Neural progenitor cell (in vitro differentiated cells): Measurements from ENCODE around the gene DRGX. TPM values are rescaled to one million over a fixed set of nuclear protein-coding genes. Genes with fewer than 3 reads are reported as not detected.

Experiments used
- DNase-seq: peaks from one replicate; pipeline ENCODE4 v3.0.0-alpha.2; 2016; ENCODE audit warnings: low spot score
- H2AFZ ChIP-seq: fragments of 200-600 bp; sonication (generic); replicated peaks from 2 replicates; pipeline ENCODE4 v1.6.1; 2016; ENCODE audit warnings: antibody characterized with exemption
- H3F3A ChIP-seq: fragments of 200-600 bp; sonication (generic); 2 replicates; pipeline ENCODE4 v1.6.1; 2016; ENCODE audit warnings: antibody characterized with exemption, low read depth
- H3K27ac ChIP-seq: fragments of 200-600 bp; sonication (generic); 2 replicates; pipeline ENCODE4 v1.5.1; 2016; ENCODE audit warnings: mild to moderate bottlenecking
- H3K27me3 ChIP-seq: fragments of 200-600 bp; sonication (generic); 2 replicates; pipeline ENCODE4 v1.6.1; 2016; ENCODE audit warnings: mild to moderate bottlenecking, moderate library complexity
- H3K36me3 ChIP-seq: fragments of 200-600 bp; sonication (generic); 2 replicates; pipeline ENCODE4 v1.5.1; 2016
- H3K4me1 ChIP-seq: fragments of 200-600 bp; sonication (generic); 2 replicates; pipeline ENCODE4 v1.6.1; 2016; ENCODE audit warnings: mixed run types
- H3K4me2 ChIP-seq: fragments of 200-600 bp; sonication (generic); 2 replicates; pipeline ENCODE4 v1.6.1; 2016
- H3K4me3 ChIP-seq: fragments of 200-600 bp; sonication (generic); 2 replicates; pipeline ENCODE4 v1.5.1; 2016
- H3K79me2 ChIP-seq: fragments of 200-600 bp; sonication (generic); 2 replicates; pipeline ENCODE4 v1.6.1; 2016; ENCODE audit warnings: low read depth
- H3K9ac ChIP-seq: fragments of 200-600 bp; sonication (generic); 2 replicates; pipeline ENCODE4 v1.6.1; 2016
- H3K9me3 ChIP-seq: fragments of 200-600 bp; sonication (generic); 2 replicates; pipeline ENCODE4 v1.5.1; 2016; ENCODE audit warnings: low read depth
- H4K20me1 ChIP-seq: fragments of 200-600 bp; sonication (generic); 2 replicates; pipeline ENCODE4 v1.6.1; 2016; ENCODE audit warnings: low read depth
- H3K27ac Mint-ChIP-seq: 3 replicates; pipeline ENCODE4 v1.8.0; 2021; ENCODE audit warnings: mixed read lengths
- H3K27me3 Mint-ChIP-seq: 2 replicates; pipeline ENCODE4 v1.8.0; 2022; ENCODE audit warnings: low read depth, mild to moderate bottlenecking, inconsistent platforms, moderate library complexity, mixed read lengths; ENCODE audit not compliant: insufficient read depth
- H3K36me3 Mint-ChIP-seq: 3 replicates; pipeline ENCODE4 v1.8.0; 2021; ENCODE audit warnings: mixed read lengths
- H3K4me1 Mint-ChIP-seq: 3 replicates; pipeline ENCODE4 v1.8.0; 2021; ENCODE audit warnings: mixed read lengths
- H3K4me3 Mint-ChIP-seq: 3 replicates; pipeline ENCODE4 v1.8.0; 2021; ENCODE audit warnings: mild to moderate bottlenecking, moderate library complexity, mixed read lengths
- H3K9me3 Mint-ChIP-seq: 3 replicates; pipeline ENCODE4 v1.8.0; 2020; ENCODE audit warnings: mixed read lengths
- EZH2 ChIP-seq: fragments of 200-600 bp; sonication (generic); IDR thresholded peaks from 2 replicates; pipeline ENCODE4 v1.6.1; 2017; ENCODE audit warnings: antibody characterized with exemption, mild to moderate bottlenecking, moderate library complexity
- EZH2phosphoT487 ChIP-seq: fragments of 200-600 bp; sonication (generic); IDR thresholded peaks from 2 replicates; pipeline ENCODE4 v1.6.1; 2017; ENCODE audit warnings: antibody characterized with exemption
- total RNA-seq: library from RNA; depleted of rRNA; stranded (reverse); fragments of >200 nt; gene quantifications from 2 replicates; pipeline ENCODE4 v1.2.3, GENCODE V29; 2015; ENCODE audit warnings: low replicate concordance
- TF ChIP-seq, protein P1 (sequence below): fragments of 200-600 bp; sonication (generic); IDR thresholded peaks from 2 replicates; pipeline ENCODE4 v1.5.1; 2017; ENCODE audit warnings: antibody characterized with exemption, mild to moderate bottlenecking

DRGX gene
- total RNA-seq, 1 donor from 2014 or later = not detected

DNA sequence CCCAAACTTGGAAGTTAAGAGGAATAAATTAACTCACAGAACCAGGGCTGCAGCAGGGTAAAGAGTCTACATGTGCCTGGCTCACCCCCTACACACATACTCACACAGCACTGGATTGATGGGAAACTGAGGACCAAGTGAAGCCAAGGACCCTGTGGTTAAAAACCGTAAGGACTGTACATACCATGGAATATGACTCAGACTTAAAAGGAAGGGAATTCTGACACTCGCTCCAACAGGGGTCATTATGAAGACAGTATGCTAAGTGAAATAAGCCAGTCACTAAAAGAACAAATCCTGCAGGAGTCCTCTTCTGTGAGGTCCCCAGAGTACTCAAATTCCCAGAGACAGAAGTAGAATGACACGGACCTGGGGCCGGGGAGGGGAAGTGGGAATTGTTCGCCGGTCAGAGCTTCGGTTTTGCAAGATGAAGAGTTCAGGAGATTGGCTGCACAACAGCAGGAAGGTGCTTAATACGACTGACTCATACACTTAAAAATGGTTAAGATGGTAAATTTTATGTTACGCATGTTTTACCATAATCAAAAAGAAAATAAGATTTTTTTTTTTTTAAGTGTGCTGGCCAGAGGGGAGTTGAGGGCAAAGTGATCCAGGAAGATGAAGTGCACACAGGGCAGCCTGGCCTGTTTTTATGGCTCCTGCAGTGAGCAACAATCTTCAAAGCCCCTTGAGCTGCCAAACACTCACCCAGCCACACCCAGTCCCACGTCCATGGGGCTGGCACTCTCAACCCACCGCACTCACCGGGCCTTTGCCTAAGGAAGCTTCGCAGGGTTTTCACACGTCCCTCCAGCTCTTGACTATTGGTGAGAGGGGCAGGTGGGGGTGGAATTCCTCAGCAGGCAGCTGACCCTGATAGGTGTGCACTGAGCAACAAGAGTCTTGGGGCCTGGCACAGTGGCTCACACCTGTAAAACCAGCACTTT, 26.4 kb downstream of the DRGX start:
- TF ChIP-seq, protein P1, sequence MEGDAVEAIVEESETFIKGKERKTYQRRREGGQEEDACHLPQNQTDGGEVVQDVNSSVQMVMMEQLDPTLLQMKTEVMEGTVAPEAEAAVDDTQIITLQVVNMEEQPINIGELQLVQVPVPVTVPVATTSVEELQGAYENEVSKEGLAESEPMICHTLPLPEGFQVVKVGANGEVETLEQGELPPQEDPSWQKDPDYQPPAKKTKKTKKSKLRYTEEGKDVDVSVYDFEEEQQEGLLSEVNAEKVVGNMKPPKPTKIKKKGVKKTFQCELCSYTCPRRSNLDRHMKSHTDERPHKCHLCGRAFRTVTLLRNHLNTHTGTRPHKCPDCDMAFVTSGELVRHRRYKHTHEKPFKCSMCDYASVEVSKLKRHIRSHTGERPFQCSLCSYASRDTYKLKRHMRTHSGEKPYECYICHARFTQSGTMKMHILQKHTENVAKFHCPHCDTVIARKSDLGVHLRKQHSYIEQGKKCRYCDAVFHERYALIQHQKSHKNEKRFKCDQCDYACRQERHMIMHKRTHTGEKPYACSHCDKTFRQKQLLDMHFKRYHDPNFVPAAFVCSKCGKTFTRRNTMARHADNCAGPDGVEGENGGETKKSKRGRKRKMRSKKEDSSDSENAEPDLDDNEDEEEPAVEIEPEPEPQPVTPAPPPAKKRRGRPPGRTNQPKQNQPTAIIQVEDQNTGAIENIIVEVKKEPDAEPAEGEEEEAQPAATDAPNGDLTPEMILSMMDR = no peak
- TF ChIP-seq EZH2 (no peak), EZH2phosphoT487 (no peak)
- H3K4me1 Mint-ChIP-seq = no peaks in the 10 kb centered on the region
- no peaks in the 10 kb centered on the region for H4K20me1 ChIP-seq
- H3K9me3 ChIP-seq = no peaks in the 10 kb centered on the region
- H3K4me3 ChIP-seq = no peak overlapping the region
- H3K27me3 ChIP-seq = no peaks in the 10 kb centered on the region
- no peaks in the 10 kb centered on the region for H3K9me3 Mint-ChIP-seq
- no peak overlapping the region for H3K4me3 Mint-ChIP-seq
- no peaks in the 10 kb centered on the region for H3K79me2 ChIP-seq
- no peaks in the 10 kb centered on the region for H3K36me3 ChIP-seq
- no peak for DNase-seq
- no peaks in the 10 kb centered on the region for H3F3A ChIP-seq
- no peaks in the 10 kb centered on the region for H3K4me1 ChIP-seq
- no peaks in the 10 kb centered on the region for H3K36me3 Mint-ChIP-seq
- no peak overlapping the region for H3K27ac ChIP-seq
- no peak overlapping the region for H2AFZ ChIP-seq
- peaks cover 2% of the 10 kb centered on the region for H3K27me3 Mint-ChIP-seq
- no peak overlapping the region for H3K27ac Mint-ChIP-seq
- H3K4me2 ChIP-seq = no peak overlapping the region
- H3K9ac ChIP-seq = no peak overlapping the region

DNA sequence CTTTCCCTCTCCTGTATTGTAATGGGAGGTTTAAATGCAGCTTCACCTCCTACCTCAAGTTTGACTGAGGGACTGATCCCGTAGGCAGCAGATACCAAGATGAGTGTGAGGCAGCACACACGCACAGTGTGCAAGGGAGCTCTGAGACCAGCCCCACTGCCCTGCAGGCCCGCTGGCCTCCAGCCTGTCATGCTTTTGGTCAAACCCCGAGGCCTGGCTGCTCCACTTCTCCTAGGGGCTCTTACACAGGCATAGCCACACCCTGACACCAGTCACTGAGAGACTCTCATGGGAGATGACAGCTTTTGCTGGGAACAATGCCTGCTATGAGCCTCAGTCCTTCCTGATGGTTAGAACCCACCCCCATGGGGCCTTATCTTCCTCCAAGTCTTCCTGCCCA, 27.6 kb downstream of the DRGX start:
- no peak overlapping the region for H2AFZ ChIP-seq
- TF ChIP-seq EZH2phosphoT487 = no peak
- no peak for TF ChIP-seq EZH2
- no peaks in the 10 kb centered on the region for H3K4me1 Mint-ChIP-seq
- H3K9me3 ChIP-seq = no peaks in the 10 kb centered on the region
- DNase-seq = no peak
- H3K4me2 ChIP-seq = no peak overlapping the region
- no peak overlapping the region for H3K4me3 Mint-ChIP-seq
- no peaks in the 10 kb centered on the region for H3K36me3 Mint-ChIP-seq
- no peaks in the 10 kb centered on the region for H3K79me2 ChIP-seq
- H3K27me3 Mint-ChIP-seq = no peaks in the 10 kb centered on the region
- H3F3A ChIP-seq = no peaks in the 10 kb centered on the region
- H3K27ac ChIP-seq = no peak overlapping the region
- no peak overlapping the region for H3K9ac ChIP-seq
- no peak overlapping the region for H3K27ac Mint-ChIP-seq
- H3K9me3 Mint-ChIP-seq = no peaks in the 10 kb centered on the region
- H3K27me3 ChIP-seq = no peaks in the 10 kb centered on the region
- no peaks in the 10 kb centered on the region for H3K4me1 ChIP-seq
- H3K36me3 ChIP-seq = no peaks in the 10 kb centered on the region
- H3K4me3 ChIP-seq = no peak overlapping the region
- H4K20me1 ChIP-seq = no peaks in the 10 kb centered on the region

DNA sequence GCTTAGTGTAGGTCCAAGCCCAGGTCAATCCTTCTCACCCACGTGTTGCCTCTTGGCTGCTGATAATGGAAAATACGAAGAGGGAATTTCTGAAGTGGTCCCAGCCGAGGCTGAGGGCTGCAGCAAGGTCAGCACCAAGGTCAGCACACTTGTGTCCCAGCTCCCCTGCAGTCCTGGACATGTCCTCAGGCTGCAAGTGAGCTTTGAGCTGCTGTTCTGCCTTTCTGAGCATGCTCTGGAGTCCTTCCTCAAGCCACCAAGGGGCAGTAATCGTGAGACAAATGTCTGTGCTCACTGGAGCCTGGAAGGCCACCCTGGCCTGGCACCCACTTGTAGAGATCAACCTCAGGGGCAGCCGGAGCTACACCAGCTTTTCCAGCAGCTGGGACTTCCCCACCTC, 28.3 kb downstream of the DRGX start:
- Histone ChIP-seq H3K9me3 (no peaks in the 10 kb centered on the region), H3K4me2 (no peak overlapping the region), H3K4me3 (no peak overlapping the region), H3K27ac (no peak overlapping the region), H3K4me1 (no peaks in the 10 kb centered on the region), H3K79me2 (no peaks in the 10 kb centered on the region), H3K27me3 (no peaks in the 10 kb centered on the region), H3K36me3 (no peaks in the 10 kb centered on the region), H3F3A (no peaks in the 10 kb centered on the region), H2AFZ (no peak overlapping the region), H3K9ac (no peak overlapping the region), H4K20me1 (no peaks in the 10 kb centered on the region)
- H3K27me3 Mint-ChIP-seq = peaks cover 2% of the 10 kb centered on the region
- H3K4me3 Mint-ChIP-seq = no peak overlapping the region
- no peaks in the 10 kb centered on the region for H3K4me1 Mint-ChIP-seq
- no peak for DNase-seq
- H3K9me3 Mint-ChIP-seq = no peaks in the 10 kb centered on the region
- no peaks in the 10 kb centered on the region for H3K36me3 Mint-ChIP-seq
- TF ChIP-seq, protein P1 = no peak
- no peak for TF ChIP-seq EZH2
- TF ChIP-seq EZH2phosphoT487 = no peak
- H3K27ac Mint-ChIP-seq = no peak overlapping the region

DNA sequence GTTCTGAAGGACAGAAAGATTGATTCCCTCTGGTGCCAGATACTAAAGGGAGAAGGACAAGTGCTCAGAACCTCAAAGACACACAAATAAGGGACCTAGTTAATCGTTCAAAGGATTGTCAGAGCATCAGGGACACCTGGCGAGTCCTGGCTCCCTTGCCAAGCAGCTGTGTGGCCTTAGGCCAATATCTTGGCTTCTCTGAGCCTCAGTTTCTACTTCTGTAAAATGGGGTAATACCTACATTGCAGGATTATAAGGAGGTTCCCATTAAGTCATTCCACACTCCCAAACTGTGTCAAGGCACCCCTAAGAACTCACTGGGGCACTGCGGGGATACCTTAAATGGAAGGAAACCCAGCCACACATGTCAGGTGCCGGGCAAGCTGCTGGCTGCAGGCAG, 29.4 kb downstream of the DRGX start:
- TF ChIP-seq EZH2phosphoT487 = no peak
- TF ChIP-seq EZH2 = no peak
- TF ChIP-seq, protein P1 = no peak
- DNase-seq = no peak
- Histone ChIP-seq H3K9ac (no peak overlapping the region), H3K4me1 (no peaks in the 10 kb centered on the region), H3K79me2 (no peaks in the 10 kb centered on the region), H3K27ac (no peak overlapping the region), H4K20me1 (no peaks in the 10 kb centered on the region), H3F3A (no peaks in the 10 kb centered on the region), H3K27me3 (no peaks in the 10 kb centered on the region), H3K4me3 (no peak overlapping the region), H3K9me3 (no peaks in the 10 kb centered on the region), H3K36me3 (no peaks in the 10 kb centered on the region), H3K4me2 (no peak overlapping the region), H2AFZ (no peak overlapping the region)
- Mint-ChIP-seq H3K4me3 (no peak overlapping the region), H3K27ac (no peak overlapping the region), H3K27me3 (peaks cover 5% of the 10 kb centered on the region), H3K36me3 (no peaks in the 10 kb centered on the region), H3K4me1 (no peaks in the 10 kb centered on the region), H3K9me3 (no peaks in the 10 kb centered on the region)
